ENCODE measurements around the gene DPP9.

- no peak for TF ChIP-seq GABPA (IDR thresholded peaks at IDR 0.05; ENCODE audit: low read depth)
- TF ChIP-seq POLR2AphosphoS5 (IDR thresholded peaks at IDR 0.05; ENCODE audit: low read depth), result no peak
- peak; percentile 61 for TF ChIP-seq CTCF (IDR thresholded peaks at IDR 0.05; ENCODE audit: insufficient read depth, low read length)
- no peak for TF ChIP-seq REST (IDR thresholded peaks at IDR 0.05; ENCODE audit: insufficient replicate concordance, low read depth)
- TF ChIP-seq SPI1 (IDR thresholded peaks at IDR 0.05; ENCODE audit: borderline replicate concordance, low read depth), result no peak
These were observed 9.1 kb upstream of the DPP9 start for GRCh38 chr19:4732680-4733114.

All from HL-60 (cell line).